HG02970 (cell line): Measurements from ENCODE around the gene HSPG2.

Experiments
- ATAC-seq: cut with Tn5 transposase; IDR thresholded peaks from one replicate; pipeline ENCODE4 v1.9.1; 2021; ENCODE audit warnings: mild to moderate bottlenecking, moderate library complexity, moderate number of reproducible peaks; ENCODE audit not compliant: unreplicated experiment, low FRiP score

The HSPG2 gene

GRCh38 chr1:21868941-21869454, 68.1 kb downstream of the HSPG2 start:
- ATAC-seq: no peak

- no peak for ATAC-seq
These were observed 68.6 kb downstream of the HSPG2 start for GRCh38 chr1:21868482-21868881.

GRCh38 chr1:21867451-21867996, 69.6 kb downstream of the HSPG2 start:
- ATAC-seq: no peak

GRCh38 chr1:21866707-21867043, 70.4 kb downstream of the HSPG2 start:
- no peak for ATAC-seq

GRCh38 chr1:21865943-21866706, 71.0 kb downstream of the HSPG2 start:
- ATAC-seq: peak; percentile 72

- ATAC-seq: no peak
These were observed 71.5 kb downstream of the HSPG2 start for GRCh38 chr1:21865609-21865942.

GRCh38 chr1:21864730-21865129, 72.4 kb downstream of the HSPG2 start:
- no peak for ATAC-seq

- no peak for ATAC-seq
These were observed 73.1 kb downstream of the HSPG2 start for GRCh38 chr1:21863981-21864380.

GRCh38 chr1:21861602-21862429, 75.3 kb downstream of the HSPG2 start:
- ATAC-seq: no peak

- ATAC-seq: no peak
These were observed 76.1 kb downstream of the HSPG2 start for GRCh38 chr1:21860971-21861370.

- no peak for ATAC-seq
These were observed 77.4 kb downstream of the HSPG2 start for GRCh38 chr1:21859669-21860179.

- ATAC-seq: no peak
These were observed 79.1 kb downstream of the HSPG2 start for GRCh38 chr1:21857840-21858670.

GRCh38 chr1:21857142-21857839, 79.8 kb downstream of the HSPG2 start:
- no peak for ATAC-seq

- no peak for ATAC-seq
These were observed 81.6 kb downstream of the HSPG2 start for GRCh38 chr1:21855257-21856096.

GRCh38 chr1:21854751-21855131, 82.4 kb downstream of the HSPG2 start:
- no peak for ATAC-seq

GRCh38 chr1:21854090-21854750, 82.9 kb downstream of the HSPG2 start:
- no peak for ATAC-seq

- ATAC-seq: no peak
These were observed 84.0 kb downstream of the HSPG2 start for GRCh38 chr1:21853131-21853427.

- no peak for ATAC-seq
These were observed 84.6 kb downstream of the HSPG2 start for GRCh38 chr1:21852282-21853130.
